NOMO-1 treated with DMSO at 0.1 percent for 48 hours (cell line): ENCODE data around the gene PTGDS.

ENCODE experiments used
- DNase-seq: peaks from one replicate; lab custom pipeline; 2025; ENCODE audit not compliant: unreplicated experiment; lab: John Stamatoyannopoulos, UW

The PTGDS gene

GRCh38 chr9:137020771-137021567 lies 43.7 kb downstream of the PTGDS start:
- no peak for DNase-seq

GRCh38 chr9:137021568-137021978 lies 44.3 kb downstream of the PTGDS start:
- DNase-seq = no peak

- peak; percentile 70 for DNase-seq
Observed at GRCh38 chr9:137021979-137022661, 44.8 kb downstream of the PTGDS start.

GRCh38 chr9:137022662-137023008 lies 45.3 kb downstream of the PTGDS start:
- DNase-seq = no peak

- no peak for DNase-seq
Observed at GRCh38 chr9:137023157-137023556, 45.9 kb downstream of the PTGDS start.

- DNase-seq = no peak
Observed at GRCh38 chr9:137023583-137023991, 46.3 kb downstream of the PTGDS start.

- DNase-seq = no peak
Observed at GRCh38 chr9:137025517-137025966, 48.2 kb downstream of the PTGDS start.

GRCh38 chr9:137026384-137026783 lies 49.1 kb downstream of the PTGDS start:
- no peak for DNase-seq

- no peak for DNase-seq
Observed at GRCh38 chr9:137026828-137027227, 49.5 kb downstream of the PTGDS start.

- no peak for DNase-seq
Observed at GRCh38 chr9:137027369-137028262, 50.3 kb downstream of the PTGDS start, which contains the start of gene ABCA2. ABCA2 (minus strand) TSS chr9:137028237; CDS start chr9:137028140, 97 bp downstream.

GRCh38 chr9:137028263-137029057 lies 51.2 kb downstream of the PTGDS start:
- peak; percentile 63 for DNase-seq

- peak; percentile 65 for DNase-seq
Observed at GRCh38 chr9:137029058-137029936, 52.0 kb downstream of the PTGDS start.

GRCh38 chr9:137030006-137030405 lies 52.7 kb downstream of the PTGDS start:
- DNase-seq = no peak

- DNase-seq = peak; percentile 87
Observed at GRCh38 chr9:137030538-137031527, 53.5 kb downstream of the PTGDS start.
